C4-2B (cell line): ENCODE results near the gene REPS2.

Experiments used
- H3K27ac ChIP-seq: fragments of 450-650 bp; 2 replicates; pipeline ENCODE4 v1.5.1; 2017
- CTCF ChIP-seq: fragments of 450-650 bp; conservative IDR thresholded peaks from 2 replicates; pipeline ENCODE4 v1.5.1; 2017; ENCODE audit warnings: mild to moderate bottlenecking
- ZFX ChIP-seq: fragments of 450-650 bp; IDR thresholded peaks from 2 replicates; pipeline ENCODE4 v1.6.1; 2017

REPS2 gene

GRCh38 chrX:16990839-16991238 is 44.4 kb downstream of the REPS2 start:
- TF ChIP-seq CTCF (no peak), ZFX (no peak)
- H3K27ac ChIP-seq, result no peak overlapping the region

- TF ChIP-seq CTCF (no peak), ZFX (no peak)
These were observed 46.0 kb downstream of the REPS2 start for GRCh38 chrX:16992445-16992844.

GRCh38 chrX:16992951-16993350 is 46.5 kb downstream of the REPS2 start:
- TF ChIP-seq ZFX, result no peak
- TF ChIP-seq CTCF, result no peak
- H3K27ac ChIP-seq, result peak overlapping the region; percentile 15; the same call in 1 of the 2 replicates

More at GRCh38 chrX:16992445-16992844, 46.0 kb downstream of the REPS2 start:
- H3K27ac ChIP-seq, result no peak overlapping the region

- H3K27ac ChIP-seq, result no peak overlapping the region; the same call in 1 of the 2 replicates
- TF ChIP-seq CTCF (peak; percentile 36), ZFX (no peak)
These were observed 47.4 kb downstream of the REPS2 start for GRCh38 chrX:16993791-16994318.

GRCh38 chrX:16994736-16995135 is 48.3 kb downstream of the REPS2 start:
- TF ChIP-seq CTCF, result no peak
- TF ChIP-seq ZFX, result no peak

GRCh38 chrX:16997313-16997712 is 50.9 kb downstream of the REPS2 start:
- peak overlapping the region; percentile 73; the same call in 1 of the 2 replicates for H3K27ac ChIP-seq
- TF ChIP-seq CTCF, result no peak
- no peak for TF ChIP-seq ZFX

More at GRCh38 chrX:16994736-16995135, 48.3 kb downstream of the REPS2 start:
- no peak overlapping the region for H3K27ac ChIP-seq

- H3K27ac ChIP-seq, result no peak overlapping the region
- TF ChIP-seq CTCF (no peak), ZFX (no peak)
These were observed 52.8 kb downstream of the REPS2 start for GRCh38 chrX:16999275-16999674.
